ENCODE results near the gene LTBP1.

LTBP1 gene

DNA sequence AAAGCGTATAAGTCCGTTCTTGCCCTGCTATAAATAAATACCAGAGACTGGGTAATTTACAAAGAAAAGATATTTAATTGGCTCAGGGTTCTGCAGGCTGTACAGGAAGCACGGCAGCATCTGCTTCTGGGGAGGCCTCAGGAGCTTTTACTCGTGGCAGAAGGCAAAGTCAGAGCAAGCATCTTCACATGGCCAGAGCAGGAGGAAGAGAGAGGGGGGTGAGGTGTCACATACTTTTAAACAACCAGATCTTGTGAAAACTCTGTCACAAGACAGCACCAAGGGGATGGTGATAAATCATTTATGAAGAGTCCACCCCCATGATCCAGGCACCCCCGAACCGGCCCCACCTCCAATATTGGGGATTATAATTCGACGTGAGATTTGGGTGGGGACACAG, 130.6 kb downstream of the LTBP1 start:
- in situ Hi-C loops (cut with HindIII; ENCODE audit: low sequenced_read_pairs) = no loop called here
- TF ChIP-seq, protein P1, sequence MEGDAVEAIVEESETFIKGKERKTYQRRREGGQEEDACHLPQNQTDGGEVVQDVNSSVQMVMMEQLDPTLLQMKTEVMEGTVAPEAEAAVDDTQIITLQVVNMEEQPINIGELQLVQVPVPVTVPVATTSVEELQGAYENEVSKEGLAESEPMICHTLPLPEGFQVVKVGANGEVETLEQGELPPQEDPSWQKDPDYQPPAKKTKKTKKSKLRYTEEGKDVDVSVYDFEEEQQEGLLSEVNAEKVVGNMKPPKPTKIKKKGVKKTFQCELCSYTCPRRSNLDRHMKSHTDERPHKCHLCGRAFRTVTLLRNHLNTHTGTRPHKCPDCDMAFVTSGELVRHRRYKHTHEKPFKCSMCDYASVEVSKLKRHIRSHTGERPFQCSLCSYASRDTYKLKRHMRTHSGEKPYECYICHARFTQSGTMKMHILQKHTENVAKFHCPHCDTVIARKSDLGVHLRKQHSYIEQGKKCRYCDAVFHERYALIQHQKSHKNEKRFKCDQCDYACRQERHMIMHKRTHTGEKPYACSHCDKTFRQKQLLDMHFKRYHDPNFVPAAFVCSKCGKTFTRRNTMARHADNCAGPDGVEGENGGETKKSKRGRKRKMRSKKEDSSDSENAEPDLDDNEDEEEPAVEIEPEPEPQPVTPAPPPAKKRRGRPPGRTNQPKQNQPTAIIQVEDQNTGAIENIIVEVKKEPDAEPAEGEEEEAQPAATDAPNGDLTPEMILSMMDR (IDR thresholded peaks at IDR 0.05; ENCODE audit: low read depth, low read length, missing control alignments) = no peak
- no peak overlapping the region for H3K4me3 ChIP-seq (ENCODE audit: low read depth, low read length)
- DNase-seq (ENCODE audit: low read depth) = no peak

DNA sequence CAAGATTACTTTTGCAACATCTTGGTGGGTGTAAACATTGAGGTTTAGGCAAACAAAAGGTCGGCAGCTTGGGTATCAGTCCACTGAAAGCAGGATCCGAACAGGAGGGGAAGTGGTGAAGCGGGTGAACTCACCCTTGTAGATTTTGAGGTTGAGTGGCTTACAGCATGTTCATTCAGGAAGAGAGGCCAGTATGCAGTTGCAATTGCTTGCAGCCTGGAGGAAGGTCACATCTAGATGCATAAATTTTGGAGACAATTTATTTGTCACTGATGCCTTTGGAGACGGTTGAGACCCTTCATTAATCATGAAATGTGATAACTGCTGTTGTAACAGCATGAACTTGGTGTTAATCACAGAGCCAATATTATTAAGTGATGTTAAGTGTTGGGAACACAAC, 131.1 kb downstream of the LTBP1 start:
- DNase-seq (ENCODE audit: low read depth) = no peak
- TF ChIP-seq, protein P1 (IDR thresholded peaks at IDR 0.05; ENCODE audit: low read depth, low read length, missing control alignments) = no peak
- H3K4me3 ChIP-seq (ENCODE audit: low read depth, low read length) = no peak overlapping the region
- in situ Hi-C loops (cut with HindIII; ENCODE audit: low sequenced_read_pairs) = no loop called here

DNA sequence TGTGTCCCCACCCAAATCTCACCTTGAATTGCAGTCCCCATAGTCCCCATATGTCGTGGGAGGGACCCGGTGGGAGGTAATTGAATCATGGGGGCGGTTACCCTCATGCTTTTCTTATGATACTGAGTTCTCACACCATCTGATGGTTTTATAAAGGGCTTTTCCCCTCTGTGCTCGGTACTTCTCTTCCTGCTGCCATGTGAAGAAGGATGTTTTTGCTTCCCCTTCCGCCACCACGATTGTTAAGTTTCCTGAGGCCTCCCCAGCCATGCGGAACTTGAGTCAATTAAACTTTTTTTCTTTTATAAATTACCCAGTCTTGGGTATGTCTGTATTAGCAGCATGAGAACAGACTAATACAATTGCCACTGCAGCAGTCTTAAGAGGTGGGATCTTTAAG, 134.9 kb downstream of the LTBP1 start:
- no peak overlapping the region for H3K4me3 ChIP-seq (ENCODE audit: low read depth, low read length)
- TF ChIP-seq, protein P1 (IDR thresholded peaks at IDR 0.05; ENCODE audit: low read depth, low read length, missing control alignments) = no peak
- in situ Hi-C loops (cut with HindIII; ENCODE audit: low sequenced_read_pairs) = no loop called here
- no peak for DNase-seq (ENCODE audit: low read depth)

DNA sequence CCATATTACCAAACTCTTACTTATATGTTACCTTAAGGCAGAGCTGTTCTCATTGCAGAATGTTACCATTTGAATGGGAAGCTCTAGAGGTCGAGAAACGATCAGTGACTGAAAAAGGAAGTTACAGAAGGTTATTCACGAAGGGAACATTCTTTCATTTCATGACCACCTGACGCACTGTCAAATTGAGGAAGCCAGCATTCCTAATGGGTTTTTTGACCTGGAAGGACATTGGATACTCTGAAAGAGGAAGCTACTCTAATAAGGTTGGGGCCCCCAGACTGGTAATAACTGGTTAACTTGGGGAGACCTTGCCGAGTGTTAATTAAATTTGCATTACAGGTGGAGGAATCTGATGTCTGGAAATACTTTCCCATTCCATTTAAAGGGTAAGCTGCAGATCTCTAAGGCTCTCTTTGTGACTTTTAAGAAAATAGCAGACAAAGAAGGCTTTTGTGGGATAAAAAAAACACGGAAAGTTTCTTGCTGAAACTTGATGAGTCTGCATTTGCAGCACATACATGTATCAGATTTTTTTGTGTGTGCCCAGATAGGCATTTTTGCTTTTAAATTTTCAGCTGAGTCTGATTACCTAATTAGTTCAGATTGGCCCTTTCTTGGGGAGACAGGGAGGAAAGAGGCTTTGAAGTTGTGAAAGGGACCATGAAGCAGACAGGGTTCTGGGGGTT, 137.1 kb downstream of the LTBP1 start:
- in situ Hi-C loops (cut with HindIII; ENCODE audit: low sequenced_read_pairs) = no loop called here
- no peak for DNase-seq (ENCODE audit: low read depth)
- no peak overlapping the region for H3K4me3 ChIP-seq (ENCODE audit: low read depth, low read length)
- TF ChIP-seq, protein P1 (IDR thresholded peaks at IDR 0.05; ENCODE audit: low read depth, low read length, missing control alignments) = no peak

DNA sequence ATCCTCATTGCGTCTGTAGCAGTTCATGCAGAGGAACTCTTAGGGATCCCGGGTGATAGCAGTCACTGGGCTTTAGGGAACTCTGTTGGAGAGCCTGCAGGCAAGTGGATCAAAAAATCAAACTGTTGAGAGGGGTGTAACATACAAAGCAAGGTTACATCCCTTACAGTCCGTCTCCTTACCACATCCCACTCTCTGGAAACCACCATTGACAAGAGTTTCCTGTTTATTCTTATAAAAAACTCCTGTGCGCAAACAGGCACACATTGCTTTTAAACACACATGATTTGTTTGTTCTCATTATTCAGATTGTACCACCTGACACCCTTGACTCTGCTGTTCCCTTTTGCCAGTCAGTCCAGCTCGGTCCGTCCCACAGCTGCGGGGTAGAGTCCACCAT, 137.7 kb downstream of the LTBP1 start:
- TF ChIP-seq, protein P1 (IDR thresholded peaks at IDR 0.05; ENCODE audit: low read depth, low read length, missing control alignments) = no peak
- DNase-seq (ENCODE audit: low read depth) = no peak
- in situ Hi-C loops (cut with HindIII; ENCODE audit: low sequenced_read_pairs) = no loop called here
- no peak overlapping the region for H3K4me3 ChIP-seq (ENCODE audit: low read depth, low read length)

DNA sequence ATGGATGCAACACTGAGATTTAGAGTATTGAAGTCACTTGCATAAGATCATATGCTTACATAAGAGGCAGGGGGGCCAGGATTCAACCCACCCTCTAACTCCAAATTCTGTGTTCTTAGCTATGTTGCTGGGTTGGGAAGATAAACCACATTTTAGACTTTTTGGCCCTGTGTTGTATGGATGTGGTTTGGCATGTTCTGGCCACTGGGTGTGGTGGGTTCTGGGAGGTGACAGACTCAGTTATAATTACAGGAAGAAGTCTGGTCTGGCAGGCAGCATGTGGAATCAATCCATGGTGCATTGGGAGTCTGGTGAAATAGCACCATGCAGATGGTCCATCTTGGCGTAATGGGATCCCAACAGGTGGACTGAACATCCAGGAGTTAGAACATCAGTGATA, 138.9 kb downstream of the LTBP1 start:
- no peak overlapping the region for H3K4me3 ChIP-seq (ENCODE audit: low read depth, low read length)
- TF ChIP-seq, protein P1 (IDR thresholded peaks at IDR 0.05; ENCODE audit: low read depth, low read length, missing control alignments) = no peak
- in situ Hi-C loops (cut with HindIII; ENCODE audit: low sequenced_read_pairs) = no loop called here
- no peak for DNase-seq (ENCODE audit: low read depth)

Data from astrocyte of the cerebellum (primary cell).